Uterus (tissue), 4 donors: ENCODE measurements around the gene SLC13A1. TPM values are rescaled to one million over a fixed set of nuclear protein-coding genes. Genes with fewer than 3 reads are reported as not detected.

Experiments
- DNase-seq, 2 donors: peaks; one replicate each; pipeline ENCODE4 v3.0.0-alpha.2; 2019 to 2020
- H3K27ac ChIP-seq, 2 donors: fragments of 200-600 bp; sonication (generic); 1 replicate in 1 of 2; 2 replicates in 1 of 2; pipeline ENCODE4 v1.5.1; 2016 to 2018
- H3K27me3 ChIP-seq, 2 donors: fragments of 200-600 bp; sonication (generic); one replicate each; pipeline ENCODE4 v1.5.1; 2018 to 2019; ENCODE audit warnings: control low read depth in 1 of 2
- H3K36me3 ChIP-seq, 2 donors: fragments of 200-600 bp; sonication (generic); one replicate each; pipeline ENCODE4 v1.5.1; 2019; ENCODE audit warnings: control low read depth in 1 of 2
- H3K4me1 ChIP-seq, 2 donors: fragments of 200-600 bp; sonication (generic); one replicate each; pipeline ENCODE4 v1.5.1; 2018 to 2019; ENCODE audit warnings: control low read depth in 1 of 2
- H3K4me3 ChIP-seq, 2 donors: fragments of 200-600 bp; sonication (generic); 1 replicate in 1 of 2; 2 replicates in 1 of 2; pipeline ENCODE4 v1.5.1; 2018 to 2019; ENCODE audit warnings: mild to moderate bottlenecking in 1 of 2
- H3K9me3 ChIP-seq, 2 donors: fragments of 200-600 bp; sonication (generic); one replicate each; pipeline ENCODE4 v1.5.1; 2019; ENCODE audit warnings: control low read depth in 1 of 2
- POLR2A ChIP-seq, 2 donors: fragments of 450-650 bp; IDR thresholded peaks; one replicate each; pipeline ENCODE4 v1.6.1; 2016; ENCODE audit warnings: antibody characterized with exemption in 2 of 2, mild to moderate bottlenecking in 1 of 2, moderate library complexity in 1 of 2
- intact Hi-C: fragments of 100-400 bp; cut with DNase I; formaldehyde crosslinking; loops from one replicate; pipeline ENCODE4 v1.15.1; 2023; ENCODE audit warnings: low total_unique reads
- total RNA-seq, 4 donors: library from RNA; depleted of rRNA in 3 of 4; stranded (reverse); fragments of >200 nt in 3 of 4; gene quantifications; one replicate each; pipeline versions ENCODE4 v1.1.0 to v1.2.4, GENCODE V29; 2014 to 2023
- TF ChIP-seq, protein P1 (sequence below), 4 experiments: fragments of 200-600 bp in 2 of 4; fragments of 450-650 bp in 2 of 4; sonication (generic) in 2 of 4; IDR thresholded peaks; one replicate each; pipeline ENCODE4 v1.5.1; 2016 to 2019; ENCODE audit warnings: antibody characterized with exemption in 4 of 4, mild to moderate bottlenecking in 2 of 4, moderate library complexity in 1 of 4
- donor health status: DM: yes; HTN: yes; CAD: no.

The SLC13A1 gene, protein sequence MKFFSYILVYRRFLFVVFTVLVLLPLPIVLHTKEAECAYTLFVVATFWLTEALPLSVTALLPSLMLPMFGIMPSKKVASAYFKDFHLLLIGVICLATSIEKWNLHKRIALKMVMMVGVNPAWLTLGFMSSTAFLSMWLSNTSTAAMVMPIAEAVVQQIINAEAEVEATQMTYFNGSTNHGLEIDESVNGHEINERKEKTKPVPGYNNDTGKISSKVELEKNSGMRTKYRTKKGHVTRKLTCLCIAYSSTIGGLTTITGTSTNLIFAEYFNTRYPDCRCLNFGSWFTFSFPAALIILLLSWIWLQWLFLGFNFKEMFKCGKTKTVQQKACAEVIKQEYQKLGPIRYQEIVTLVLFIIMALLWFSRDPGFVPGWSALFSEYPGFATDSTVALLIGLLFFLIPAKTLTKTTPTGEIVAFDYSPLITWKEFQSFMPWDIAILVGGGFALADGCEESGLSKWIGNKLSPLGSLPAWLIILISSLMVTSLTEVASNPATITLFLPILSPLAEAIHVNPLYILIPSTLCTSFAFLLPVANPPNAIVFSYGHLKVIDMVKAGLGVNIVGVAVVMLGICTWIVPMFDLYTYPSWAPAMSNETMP
- not detected for total RNA-seq

- intact Hi-C loops = no loop called here
- H3K4me1 ChIP-seq = no peaks in the 10 kb centered on the region
- no peaks in the 10 kb centered on the region for H3K36me3 ChIP-seq
- no peak within 1 kb of the TSS for H3K27ac ChIP-seq
- H3K27me3 ChIP-seq = no peaks in the 10 kb centered on the region
- H3K9me3 ChIP-seq = no peaks in the 10 kb centered on the region
- TF ChIP-seq, protein P1, sequence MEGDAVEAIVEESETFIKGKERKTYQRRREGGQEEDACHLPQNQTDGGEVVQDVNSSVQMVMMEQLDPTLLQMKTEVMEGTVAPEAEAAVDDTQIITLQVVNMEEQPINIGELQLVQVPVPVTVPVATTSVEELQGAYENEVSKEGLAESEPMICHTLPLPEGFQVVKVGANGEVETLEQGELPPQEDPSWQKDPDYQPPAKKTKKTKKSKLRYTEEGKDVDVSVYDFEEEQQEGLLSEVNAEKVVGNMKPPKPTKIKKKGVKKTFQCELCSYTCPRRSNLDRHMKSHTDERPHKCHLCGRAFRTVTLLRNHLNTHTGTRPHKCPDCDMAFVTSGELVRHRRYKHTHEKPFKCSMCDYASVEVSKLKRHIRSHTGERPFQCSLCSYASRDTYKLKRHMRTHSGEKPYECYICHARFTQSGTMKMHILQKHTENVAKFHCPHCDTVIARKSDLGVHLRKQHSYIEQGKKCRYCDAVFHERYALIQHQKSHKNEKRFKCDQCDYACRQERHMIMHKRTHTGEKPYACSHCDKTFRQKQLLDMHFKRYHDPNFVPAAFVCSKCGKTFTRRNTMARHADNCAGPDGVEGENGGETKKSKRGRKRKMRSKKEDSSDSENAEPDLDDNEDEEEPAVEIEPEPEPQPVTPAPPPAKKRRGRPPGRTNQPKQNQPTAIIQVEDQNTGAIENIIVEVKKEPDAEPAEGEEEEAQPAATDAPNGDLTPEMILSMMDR (IDR thresholded peaks at IDR 0.05) = no peak
- TF ChIP-seq POLR2A (IDR thresholded peaks at IDR 0.05) = no peak
- DNase-seq = no peak
- H3K4me3 ChIP-seq = no peak within 1 kb of the TSS
These were observed at the start of gene SLC13A1 for GRCh38 chr7:123199883-123200282. Gene SLC13A1, minus strand, starts transcription at chr7:123199969. Its CDS starts 23 bp downstream, at chr7:123199946.

DNA sequence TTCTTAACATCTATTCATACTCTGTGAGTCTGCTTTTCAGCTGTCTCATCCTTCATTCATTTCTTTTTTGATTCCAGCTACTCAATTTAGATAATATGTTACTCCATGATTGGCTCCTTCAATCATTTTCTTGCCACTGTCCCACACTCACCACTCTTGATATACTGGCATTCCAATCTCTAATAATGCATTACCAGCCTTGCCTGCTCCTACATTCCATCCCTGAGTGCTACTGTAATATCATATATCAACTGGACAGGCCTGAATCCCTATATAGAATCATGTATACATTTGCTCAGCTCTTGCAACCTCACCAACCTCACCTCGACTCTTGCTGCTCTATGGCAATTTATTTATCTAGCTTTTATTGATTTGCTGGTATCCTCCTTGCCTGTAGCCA, 45.0 kb upstream of the SLC13A1 start:
- no peak overlapping the region for H3K27ac ChIP-seq
- intact Hi-C loops = no loop called here
- no peaks in the 10 kb centered on the region for H3K27me3 ChIP-seq
- H3K4me3 ChIP-seq = no peak overlapping the region
- no peaks in the 10 kb centered on the region for H3K9me3 ChIP-seq
- no peaks in the 10 kb centered on the region for H3K4me1 ChIP-seq
- TF ChIP-seq, protein P1 (IDR thresholded peaks at IDR 0.05) = no peak
- TF ChIP-seq POLR2A (IDR thresholded peaks at IDR 0.05) = no peak
- DNase-seq = no peak
- no peaks in the 10 kb centered on the region for H3K36me3 ChIP-seq

GRCh38 chr7:123242467-123243092, 42.8 kb upstream of the SLC13A1 start:
- Histone ChIP-seq H3K4me3 (no peak overlapping the region), H3K9me3 (no peaks in the 10 kb centered on the region), H3K27ac (peak overlapping the region in 1 of 2 donors; percentile 49), H3K36me3 (no peaks in the 10 kb centered on the region), H3K4me1 (no peaks in the 10 kb centered on the region), H3K27me3 (no peaks in the 10 kb centered on the region)
- no peak for TF ChIP-seq POLR2A (IDR thresholded peaks at IDR 0.05)
- intact Hi-C loops = no loop called here
- no peak for DNase-seq

DNA sequence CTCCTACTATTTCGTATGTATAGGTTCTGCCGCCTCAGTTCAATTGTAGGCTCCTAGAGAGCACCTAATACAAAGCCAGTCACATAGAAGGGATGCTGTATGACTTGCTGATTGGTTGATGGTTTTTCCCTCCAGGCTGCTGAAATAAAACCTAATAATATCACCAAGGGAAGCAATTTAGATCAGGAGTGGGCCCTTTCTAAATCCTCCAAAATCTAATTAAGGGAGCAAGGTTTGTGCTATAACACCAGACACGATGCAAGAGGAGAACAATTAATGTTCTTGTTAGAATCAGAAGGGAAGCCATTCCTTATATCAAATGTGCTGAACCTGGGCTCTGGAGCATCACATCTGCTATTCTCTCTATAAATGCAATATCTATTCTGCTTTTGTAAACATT, 42.0 kb upstream of the SLC13A1 start:
- H3K9me3 ChIP-seq = no peaks in the 10 kb centered on the region

More for the DNA sequence above, 42.0 kb upstream of the SLC13A1 start:
- DNase-seq = no peak
- no peaks in the 10 kb centered on the region for H3K4me1 ChIP-seq
- no peaks in the 10 kb centered on the region for H3K36me3 ChIP-seq
- TF ChIP-seq, protein P1 (IDR thresholded peaks at IDR 0.05) = no peak
- TF ChIP-seq POLR2A (IDR thresholded peaks at IDR 0.05) = no peak
- intact Hi-C loops = no loop called here
- H3K4me3 ChIP-seq = no peak overlapping the region
- no peak overlapping the region for H3K27ac ChIP-seq
- H3K27me3 ChIP-seq = no peaks in the 10 kb centered on the region
